Kasumi-1 (cell line): Measurements from ENCODE around the gene FAM111A.

ENCODE experiments used
- DNase-seq, 2 experiments: peaks; one replicate each; lab custom pipeline; 2025; lab: John Stamatoyannopoulos, UW

The FAM111A gene

GRCh38 chr11:59179121-59179520, 36.5 kb downstream of the FAM111A start:
- no peak for DNase-seq

- no peak for DNase-seq
Measured at GRCh38 chr11:59180168-59180776, 37.6 kb downstream of the FAM111A start.

- no peak for DNase-seq
Measured at GRCh38 chr11:59180907-59181306, 38.3 kb downstream of the FAM111A start.

GRCh38 chr11:59181746-59182456, 39.2 kb downstream of the FAM111A start:
- DNase-seq, result no peak

- no peak for DNase-seq
Measured at GRCh38 chr11:59182457-59183151, 39.9 kb downstream of the FAM111A start.

- DNase-seq, result no peak
Measured at GRCh38 chr11:59183771-59184170, 41.1 kb downstream of the FAM111A start.

- no peak for DNase-seq
Measured at GRCh38 chr11:59184691-59185339, 42.2 kb downstream of the FAM111A start.

GRCh38 chr11:59185386-59185945, 42.8 kb downstream of the FAM111A start:
- DNase-seq, result no peak

- DNase-seq, result peak in 1 of 2 experiments; percentile 3
Measured at GRCh38 chr11:59186130-59186594, 43.5 kb downstream of the FAM111A start.

GRCh38 chr11:59187035-59187434, 44.4 kb downstream of the FAM111A start:
- DNase-seq, result no peak

- DNase-seq, result peak; percentile 48 to 51
Measured at GRCh38 chr11:59187587-59187986, 44.9 kb downstream of the FAM111A start.

GRCh38 chr11:59188954-59189353, 46.3 kb downstream of the FAM111A start:
- no peak for DNase-seq

GRCh38 chr11:59189986-59190385, 47.3 kb downstream of the FAM111A start:
- no peak for DNase-seq

- DNase-seq, result no peak
Measured at GRCh38 chr11:59191095-59191494, 48.4 kb downstream of the FAM111A start.

- no peak for DNase-seq
Measured at GRCh38 chr11:59191890-59192289, 49.2 kb downstream of the FAM111A start.

GRCh38 chr11:59192446-59193020, 49.9 kb downstream of the FAM111A start:
- no peak for DNase-seq

- DNase-seq, result no peak
Measured at GRCh38 chr11:59193587-59194130, 51.0 kb downstream of the FAM111A start.

GRCh38 chr11:59195586-59195985, 52.9 kb downstream of the FAM111A start:
- no peak for DNase-seq

- DNase-seq, result no peak
Measured at GRCh38 chr11:59196777-59197176, 54.1 kb downstream of the FAM111A start.

- DNase-seq, result no peak
Measured at GRCh38 chr11:59197991-59198390, 55.3 kb downstream of the FAM111A start.

GRCh38 chr11:59198726-59199125, 56.1 kb downstream of the FAM111A start:
- no peak for DNase-seq
